ENCODE data around the gene DBN1. TPM values are rescaled to one million over a fixed set of nuclear protein-coding genes. Genes with fewer than 3 reads are reported as not detected.

Gene DBN1
- polyA plus RNA-seq, 4 donors: 1.6 to 32.0 (median 14.2) TPM

DNA sequence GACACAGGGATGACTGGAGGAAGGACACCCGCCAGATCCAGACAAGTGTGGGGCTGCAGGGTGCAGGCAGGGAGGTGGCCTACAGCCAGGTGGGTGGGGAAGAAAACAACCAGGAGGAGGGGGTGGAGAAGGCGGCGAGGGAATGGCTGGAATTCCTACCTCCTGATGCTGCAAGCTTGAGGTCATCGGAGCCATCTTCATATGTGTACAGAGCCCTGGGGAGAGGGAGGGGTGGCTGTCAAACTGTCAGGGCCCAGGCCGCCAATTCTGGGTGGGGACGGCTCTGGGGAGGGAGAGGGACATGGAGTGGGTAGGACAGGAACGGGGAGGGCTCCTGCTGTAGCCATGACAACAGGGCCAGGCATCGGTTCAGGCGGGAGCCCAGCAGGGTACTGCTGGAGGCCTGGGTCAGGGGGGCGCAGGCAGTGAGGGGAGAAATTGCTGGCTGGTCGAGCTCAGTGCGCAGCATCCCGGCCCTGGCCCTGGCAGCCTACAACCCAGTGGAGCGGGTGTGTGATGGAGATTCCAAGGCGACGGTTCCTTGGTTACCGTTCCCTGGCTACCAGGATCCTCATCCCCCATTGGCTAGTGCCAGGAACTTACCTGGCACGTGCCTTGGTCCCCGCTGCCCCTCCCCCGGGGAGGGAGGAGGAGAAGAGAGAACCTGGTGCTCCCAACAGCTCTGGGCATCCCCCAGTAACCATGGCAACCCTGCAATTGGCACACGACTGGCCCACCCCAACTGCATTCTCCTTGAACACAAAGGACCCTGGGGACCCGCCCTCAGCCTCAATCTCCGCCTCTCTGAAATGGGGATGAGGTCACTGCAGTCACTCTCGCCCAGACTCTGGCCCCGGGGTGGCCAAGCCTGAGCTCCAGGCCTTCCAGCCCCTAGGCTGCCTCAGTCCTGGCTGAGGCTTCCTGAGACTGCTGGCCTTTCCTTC, 4.5 kb downstream of the DBN1 start:
- Histone ChIP-seq H3K27me3 (ENCODE audit: control insufficient read depth in 3 of 3, insufficient read depth in 3 of 3, low read length in 3 of 3) (peaks cover 0 to 10% (median 0%) of the 10 kb centered on the region in 3 donors), H3K27ac (ENCODE audit: low read depth in 1 of 3, low read length in 2 of 3) (no peak overlapping the region), H3K4me1 (ENCODE audit: control insufficient read depth in 3 of 3, insufficient read depth in 2 of 3, low read depth in 1 of 3, low read length in 2 of 3) (peaks cover 0 to 14% (median 0%) of the 10 kb centered on the region in 3 donors), H3K4me3 (ENCODE audit: low read depth in 1 of 3, low read length in 3 of 3) (no peak overlapping the region), H3K36me3 (ENCODE audit: control insufficient read depth in 3 of 3, insufficient read depth in 2 of 3, low read depth in 1 of 3, low read length in 3 of 3) (peaks cover 0 to 56% (median 4%) of the 10 kb centered on the region in 3 donors), H3K9me3 (ENCODE audit: control insufficient read depth in 2 of 2, insufficient read depth in 1 of 2, low read depth in 1 of 2, low read length in 1 of 2) (peaks cover 0 to 5% of the 10 kb centered on the region in 2 donors)
- 73 to 86% (median 83%) methylated on average over 24 of the region's 25 CpGs for WGBS, 3 donors
- FAIRE-seq (no peak), DNase-seq (no peak)

DNA sequence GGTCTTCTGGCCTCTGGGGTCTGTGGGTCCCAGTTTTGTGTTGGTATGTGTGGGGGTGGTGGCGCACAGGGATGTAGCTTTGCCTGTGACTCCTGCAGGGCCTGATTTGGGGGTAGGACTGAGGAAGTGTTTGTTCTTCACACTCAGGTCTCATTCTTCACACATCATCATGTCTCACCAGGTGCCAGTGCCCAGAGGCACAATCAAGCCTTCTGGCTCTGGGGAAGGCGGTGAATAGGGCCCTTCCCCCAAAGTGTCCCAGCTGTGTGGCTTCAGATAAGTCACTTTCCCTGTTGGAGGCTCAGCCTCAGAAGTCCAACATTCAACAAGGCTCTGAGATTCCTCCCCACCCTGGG, 5.1 kb downstream of the DBN1 start:
- FAIRE-seq (no peak), DNase-seq (no peak)
- H3K36me3 ChIP-seq (ENCODE audit: control insufficient read depth in 3 of 3, insufficient read depth in 2 of 3, low read depth in 1 of 3, low read length in 3 of 3): peaks cover 0 to 56% (median 4%) of the 10 kb centered on the region in 3 donors
- H3K9me3 ChIP-seq (ENCODE audit: control insufficient read depth in 2 of 2, insufficient read depth in 1 of 2, low read depth in 1 of 2, low read length in 1 of 2): peaks cover 0 to 5% of the 10 kb centered on the region in 2 donors
- H3K27ac ChIP-seq (ENCODE audit: low read depth in 1 of 3, low read length in 2 of 3): no peak overlapping the region
- H3K27me3 ChIP-seq (ENCODE audit: control insufficient read depth in 3 of 3, insufficient read depth in 3 of 3, low read length in 3 of 3): peaks cover 0 to 8% (median 0%) of the 10 kb centered on the region in 3 donors
- 87 to 100% (median 93%) methylated on average over 2 of the region's 2 CpGs for WGBS, 3 donors
- no peak overlapping the region for H3K4me3 ChIP-seq (ENCODE audit: low read depth in 1 of 3, low read length in 3 of 3)
- H3K4me1 ChIP-seq (ENCODE audit: control insufficient read depth in 3 of 3, insufficient read depth in 2 of 3, low read depth in 1 of 3, low read length in 2 of 3): peaks cover 0 to 12% (median 0%) of the 10 kb centered on the region in 3 donors

DNA sequence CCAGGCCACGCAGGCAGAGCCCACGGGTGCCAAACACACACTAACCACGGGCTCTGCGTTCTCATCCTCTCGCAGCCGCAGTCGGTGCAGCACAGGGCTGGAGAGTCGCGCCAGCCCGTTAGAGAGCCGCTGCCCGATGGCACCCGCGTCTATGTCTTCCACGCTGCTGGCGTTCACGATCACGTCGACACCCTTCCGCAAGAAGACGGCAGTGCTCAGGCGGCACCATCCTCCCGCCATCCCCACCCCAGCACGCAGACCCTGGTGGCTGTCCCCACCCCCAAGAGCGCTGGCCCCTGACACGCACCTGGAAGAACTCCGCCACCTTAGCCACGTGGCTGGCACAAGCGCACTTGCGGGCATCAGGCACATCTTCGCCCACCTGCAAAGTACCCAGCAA, 6.0 kb downstream of the DBN1 start:
- DNase-seq (no peak), FAIRE-seq (no peak)
- no peak overlapping the region for H3K27ac ChIP-seq (ENCODE audit: low read depth in 1 of 3, low read length in 2 of 3)
- 95 to 96% (median 96%) methylated on average over 30 to 31 of the region's 31 CpGs for WGBS, 3 donors
- peaks cover 0 to 6% (median 0%) of the 10 kb centered on the region in 3 donors for H3K27me3 ChIP-seq (ENCODE audit: control insufficient read depth in 3 of 3, insufficient read depth in 3 of 3, low read length in 3 of 3)
- no peak overlapping the region for H3K4me3 ChIP-seq (ENCODE audit: low read depth in 1 of 3, low read length in 3 of 3)
- H3K4me1 ChIP-seq (ENCODE audit: control insufficient read depth in 3 of 3, insufficient read depth in 2 of 3, low read depth in 1 of 3, low read length in 2 of 3): peaks cover 0 to 10% (median 0%) of the 10 kb centered on the region in 3 donors
- peaks cover 0 to 61% (median 4%) of the 10 kb centered on the region in 3 donors for H3K36me3 ChIP-seq (ENCODE audit: control insufficient read depth in 3 of 3, insufficient read depth in 2 of 3, low read depth in 1 of 3, low read length in 3 of 3)
- H3K9me3 ChIP-seq (ENCODE audit: control insufficient read depth in 2 of 2, insufficient read depth in 1 of 2, low read depth in 1 of 2, low read length in 1 of 2): peaks cover 0 to 5% of the 10 kb centered on the region in 2 donors

DNA sequence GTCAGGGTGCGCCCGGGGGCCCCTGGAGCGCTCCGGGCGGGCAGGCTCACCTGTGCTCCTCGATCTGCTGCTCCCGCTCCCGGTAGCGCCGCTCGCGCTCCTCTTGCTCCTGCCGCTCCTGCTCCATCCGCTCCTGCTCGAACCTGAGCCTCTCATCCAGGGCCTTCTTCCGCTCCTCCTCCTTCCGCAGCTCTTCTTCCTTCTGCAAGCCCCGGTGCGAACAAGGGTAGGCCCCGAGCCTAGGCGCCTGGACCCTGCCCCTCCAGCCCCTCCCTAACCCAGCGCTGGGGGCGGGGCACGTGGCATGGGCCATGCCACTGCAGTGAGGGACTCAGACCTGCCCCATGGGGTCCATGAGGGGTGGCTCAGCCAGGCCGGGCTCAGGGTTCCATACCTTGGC, 6.6 kb downstream of the DBN1 start:
- no peak for DNase-seq
- WGBS, 3 donors: 91 to 93% (median 92%) methylated on average over 25 of the region's 25 CpGs
- no peak for FAIRE-seq

DNA sequence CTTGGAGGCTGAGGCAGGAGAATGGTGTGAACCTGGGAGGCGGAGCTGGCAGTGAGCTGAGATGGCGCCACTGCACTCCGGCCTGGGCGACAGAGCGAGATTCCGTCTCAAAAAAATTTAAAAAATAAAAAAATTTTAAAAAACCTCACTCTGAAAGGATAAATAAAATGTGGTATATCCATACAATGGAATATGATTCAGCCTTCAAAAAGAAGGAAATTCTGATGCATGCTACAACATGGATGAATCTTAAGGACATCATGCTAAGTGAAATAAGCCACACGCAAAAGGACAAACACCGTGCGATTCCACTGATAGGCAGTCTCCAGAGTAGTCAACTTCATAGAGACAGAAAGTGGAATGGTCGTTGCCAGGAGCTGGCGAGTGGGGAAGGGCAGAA, 8.4 kb downstream of the DBN1 start:
- no peak for FAIRE-seq
- Histone ChIP-seq H3K36me3 (ENCODE audit: control insufficient read depth in 3 of 3, insufficient read depth in 2 of 3, low read depth in 1 of 3, low read length in 3 of 3) (peaks cover 0 to 63% (median 4%) of the 10 kb centered on the region in 3 donors), H3K4me1 (ENCODE audit: control insufficient read depth in 3 of 3, insufficient read depth in 2 of 3, low read depth in 1 of 3, low read length in 2 of 3) (no peaks in the 10 kb centered on the region), H3K27me3 (ENCODE audit: control insufficient read depth in 3 of 3, insufficient read depth in 3 of 3, low read length in 3 of 3) (no peaks in the 10 kb centered on the region), H3K4me3 (ENCODE audit: low read depth in 1 of 3, low read length in 3 of 3) (no peak overlapping the region), H3K9me3 (ENCODE audit: control insufficient read depth in 2 of 2, insufficient read depth in 1 of 2, low read depth in 1 of 2, low read length in 1 of 2) (peaks cover 0 to 5% of the 10 kb centered on the region in 2 donors), H3K27ac (ENCODE audit: low read depth in 1 of 3, low read length in 2 of 3) (no peak overlapping the region)
- DNase-seq: no peak
- WGBS, 3 donors: 94 to 98% (median 98%) methylated on average over 11 of the region's 11 CpGs

More for the DNA sequence above, 6.6 kb downstream of the DBN1 start:
- Histone ChIP-seq H3K4me3 (ENCODE audit: low read depth in 1 of 3, low read length in 3 of 3) (no peak overlapping the region), H3K27me3 (ENCODE audit: control insufficient read depth in 3 of 3, insufficient read depth in 3 of 3, low read length in 3 of 3) (no peaks in the 10 kb centered on the region), H3K27ac (ENCODE audit: low read depth in 1 of 3, low read length in 2 of 3) (no peak overlapping the region), H3K36me3 (ENCODE audit: control insufficient read depth in 3 of 3, insufficient read depth in 2 of 3, low read depth in 1 of 3, low read length in 3 of 3) (peaks cover 0 to 61% (median 4%) of the 10 kb centered on the region in 3 donors), H3K9me3 (ENCODE audit: control insufficient read depth in 2 of 2, insufficient read depth in 1 of 2, low read depth in 1 of 2, low read length in 1 of 2) (peaks cover 0 to 5% of the 10 kb centered on the region in 2 donors), H3K4me1 (ENCODE audit: control insufficient read depth in 3 of 3, insufficient read depth in 2 of 3, low read depth in 1 of 3, low read length in 2 of 3) (peaks cover 0 to 4% (median 0%) of the 10 kb centered on the region in 3 donors)

DNA sequence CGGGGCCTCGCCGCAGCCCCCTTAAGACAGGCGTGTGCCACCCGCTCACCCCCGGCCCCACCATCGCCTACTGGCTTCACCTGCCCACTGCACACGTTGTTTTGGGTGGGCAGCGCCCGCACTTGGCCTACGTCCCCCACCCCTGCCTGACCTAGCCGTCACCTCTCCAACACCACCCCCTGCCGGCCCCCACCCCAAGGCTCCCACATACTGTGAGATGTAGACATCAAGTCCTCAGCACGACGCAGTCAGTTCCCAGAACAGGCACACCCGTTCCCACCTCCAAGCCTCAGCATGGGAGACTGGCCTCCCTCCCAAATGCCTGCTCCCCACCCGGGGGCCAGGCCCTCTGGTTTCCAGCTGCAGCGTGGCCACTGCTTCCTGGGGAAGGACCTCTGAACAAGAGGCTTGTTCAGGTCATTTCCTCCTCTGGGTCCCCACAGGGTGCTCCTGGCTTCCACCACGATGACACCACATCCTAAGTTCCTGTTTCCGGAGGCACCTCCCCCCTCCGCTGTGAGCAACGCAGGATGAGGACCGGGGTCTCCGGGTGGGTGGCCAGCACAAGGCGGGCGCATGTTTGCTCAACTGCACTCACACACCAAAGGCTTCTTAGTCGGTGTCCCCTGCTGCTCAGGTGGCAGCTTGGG, 11.3 kb downstream of the DBN1 start:
- 73 to 89% (median 81%) methylated on average over 27 of the region's 27 CpGs for WGBS, 3 donors
- Histone ChIP-seq H3K36me3 (ENCODE audit: control insufficient read depth in 3 of 3, insufficient read depth in 2 of 3, low read depth in 1 of 3, low read length in 3 of 3) (peaks cover 0 to 66% (median 0%) of the 10 kb centered on the region in 3 donors), H3K4me3 (ENCODE audit: low read depth in 1 of 3, low read length in 3 of 3) (no peak overlapping the region), H3K27me3 (ENCODE audit: control insufficient read depth in 3 of 3, insufficient read depth in 3 of 3, low read length in 3 of 3) (no peaks in the 10 kb centered on the region), H3K27ac (ENCODE audit: low read depth in 1 of 3, low read length in 2 of 3) (peak overlapping the region in 1 of 3 donors; percentile 40), H3K4me1 (ENCODE audit: control insufficient read depth in 3 of 3, insufficient read depth in 2 of 3, low read depth in 1 of 3, low read length in 2 of 3) (no peaks in the 10 kb centered on the region), H3K9me3 (ENCODE audit: control insufficient read depth in 2 of 2, insufficient read depth in 1 of 2, low read depth in 1 of 2, low read length in 1 of 2) (peaks cover 0 to 5% of the 10 kb centered on the region in 2 donors)
- FAIRE-seq: no peak
- no peak for DNase-seq

DNA sequence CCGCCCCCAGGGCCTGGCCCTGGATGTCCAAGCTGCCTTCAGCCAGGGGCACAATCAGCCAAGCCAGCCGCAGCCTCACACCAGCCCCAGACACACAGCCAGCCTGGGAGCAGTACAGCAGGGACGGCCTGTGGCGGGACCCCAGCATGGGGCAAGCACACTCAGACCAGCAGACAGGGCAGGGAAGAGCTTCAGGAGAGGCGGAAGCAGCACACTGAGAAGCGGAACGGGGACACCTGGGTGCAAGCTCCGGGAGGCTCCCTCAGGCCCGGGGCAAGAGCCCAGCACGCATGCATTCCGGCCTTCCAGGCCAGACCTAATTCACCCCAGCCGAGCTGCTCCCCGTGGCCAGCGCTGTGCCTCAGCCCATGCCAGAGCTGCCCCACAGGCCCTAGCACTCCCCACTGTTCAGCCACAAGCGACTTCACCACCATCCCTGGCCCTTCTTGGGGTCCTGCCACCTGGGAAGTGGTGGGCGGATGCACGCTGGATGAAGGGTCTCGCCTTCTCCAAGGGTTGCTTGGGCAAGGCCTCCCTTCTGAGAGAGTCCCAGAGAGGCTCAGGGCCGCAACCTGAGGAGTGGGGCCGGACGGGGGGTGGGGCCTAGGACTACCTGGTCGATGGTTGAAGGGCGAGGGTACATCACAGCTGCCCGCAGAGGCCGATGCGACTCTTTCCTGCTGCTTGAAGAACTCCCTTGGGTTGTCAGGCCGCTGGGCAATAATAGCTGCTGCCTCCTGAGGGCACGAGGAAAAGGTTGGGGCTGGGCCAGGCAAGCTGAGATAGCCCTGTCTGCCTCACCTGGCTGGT, 13.4 kb downstream of the DBN1 start:
- 92 to 96% (median 93%) methylated on average over 25 to 28 of the region's 28 CpGs for WGBS, 3 donors
- H3K27me3 ChIP-seq (ENCODE audit: control insufficient read depth in 3 of 3, insufficient read depth in 3 of 3, low read length in 3 of 3): no peaks in the 10 kb centered on the region
- peaks cover 0 to 52% (median 0%) of the 10 kb centered on the region in 3 donors for H3K36me3 ChIP-seq (ENCODE audit: control insufficient read depth in 3 of 3, insufficient read depth in 2 of 3, low read depth in 1 of 3, low read length in 3 of 3)
- H3K4me1 ChIP-seq (ENCODE audit: control insufficient read depth in 3 of 3, insufficient read depth in 2 of 3, low read depth in 1 of 3, low read length in 2 of 3): peaks cover 0 to 8% (median 0%) of the 10 kb centered on the region in 3 donors
- FAIRE-seq: no peak
- H3K27ac ChIP-seq (ENCODE audit: low read depth in 1 of 3, low read length in 2 of 3): no peak overlapping the region
- no peaks in the 10 kb centered on the region for H3K9me3 ChIP-seq (ENCODE audit: control insufficient read depth in 2 of 2, insufficient read depth in 1 of 2, low read depth in 1 of 2, low read length in 1 of 2)
- DNase-seq: no peak
- H3K4me3 ChIP-seq (ENCODE audit: low read depth in 1 of 3, low read length in 3 of 3): no peak overlapping the region

DNA sequence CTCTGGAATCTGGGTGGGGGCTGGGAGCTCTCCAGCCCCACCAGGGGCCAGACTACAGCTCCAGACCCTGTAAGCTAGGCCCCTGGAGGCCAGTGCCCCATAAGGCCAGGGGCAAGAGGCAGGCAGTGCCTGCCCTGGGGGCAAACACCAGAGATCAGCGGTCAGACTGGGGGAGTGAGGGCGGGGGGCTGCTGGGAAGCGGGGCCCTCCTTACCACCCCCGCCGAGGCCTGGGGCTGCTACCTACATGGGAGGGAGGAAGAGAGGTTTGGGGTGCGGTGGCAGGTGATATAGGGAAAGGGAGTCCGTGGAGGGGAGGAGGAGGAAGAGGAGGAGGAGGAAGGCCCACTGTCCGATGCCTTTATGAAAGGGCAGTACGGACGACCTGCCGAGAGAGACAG, 14.1 kb downstream of the DBN1 start:
- peaks cover 0 to 8% (median 0%) of the 10 kb centered on the region in 3 donors for H3K4me1 ChIP-seq (ENCODE audit: control insufficient read depth in 3 of 3, insufficient read depth in 2 of 3, low read depth in 1 of 3, low read length in 2 of 3)
- H3K36me3 ChIP-seq (ENCODE audit: control insufficient read depth in 3 of 3, insufficient read depth in 2 of 3, low read depth in 1 of 3, low read length in 3 of 3): peaks cover 0 to 52% (median 0%) of the 10 kb centered on the region in 3 donors
- H3K4me3 ChIP-seq (ENCODE audit: low read depth in 1 of 3, low read length in 3 of 3): no peak overlapping the region
- H3K27me3 ChIP-seq (ENCODE audit: control insufficient read depth in 3 of 3, insufficient read depth in 3 of 3, low read length in 3 of 3): no peaks in the 10 kb centered on the region
- no peaks in the 10 kb centered on the region for H3K9me3 ChIP-seq (ENCODE audit: control insufficient read depth in 2 of 2, insufficient read depth in 1 of 2, low read depth in 1 of 2, low read length in 1 of 2)
- DNase-seq: no peak
- WGBS, 3 donors: 87 to 94% (median 88%) methylated on average over 8 to 11 of the region's 11 CpGs
- FAIRE-seq: no peak
- no peak overlapping the region for H3K27ac ChIP-seq (ENCODE audit: low read depth in 1 of 3, low read length in 2 of 3)
